Keratinocyte (primary cell): Measurements from ENCODE around the gene FLNA. TPM values are rescaled to one million over a fixed set of nuclear protein-coding genes. Genes with fewer than 3 reads are reported as not detected.

Experiments
- DNase-seq: peaks from one replicate; pipeline ENCODE4 v3.0.0-alpha.2; 2011; ENCODE audit warnings: low read depth, missing footprints, low spot score
- FAIRE-seq: peaks from 2 replicates; lab custom pipeline; 2011; peaks lifted over from hg19 to GRCh38; lab: Jason Lieb, UNC
- H2AFZ ChIP-seq: 2 replicates; pipeline ENCODE4 v1.6.0; 2012; ENCODE audit warnings: low read length, control low read depth, inconsistent platforms; ENCODE audit not compliant: control insufficient read depth
- H3K27ac ChIP-seq: 2 replicates; pipeline ENCODE4 v1.5.1; 2011; ENCODE audit warnings: low read length; ENCODE audit not compliant: control insufficient read depth, insufficient read depth
- H3K27me3 ChIP-seq: 3 replicates; pipeline ENCODE4 v1.6.0; 2011; ENCODE audit warnings: low read length; ENCODE audit not compliant: control insufficient read depth, insufficient read depth; ENCODE audit errors: extremely low read depth
- H3K36me3 ChIP-seq, 2 experiments: 2 replicates in 1 of 2; 3 replicates in 1 of 2; pipeline ENCODE4 v1.5.1; 2011; ENCODE audit warnings: low read length in 2 of 2, mild to moderate bottlenecking in 1 of 2; ENCODE audit not compliant: control insufficient read depth in 2 of 2, insufficient read depth in 2 of 2; ENCODE audit errors: extremely low read depth in 1 of 2
- H3K4me1 ChIP-seq: 3 replicates; pipeline ENCODE4 v1.5.1; 2011; ENCODE audit warnings: low read length; ENCODE audit not compliant: control insufficient read depth, insufficient read depth; ENCODE audit errors: extremely low read depth
- H3K4me2 ChIP-seq: 3 replicates; pipeline ENCODE4 v1.6.0; 2011; ENCODE audit warnings: low read depth, low read length; ENCODE audit not compliant: control insufficient read depth, insufficient read depth; ENCODE audit errors: extremely low read depth
- H3K4me3 ChIP-seq, 3 experiments: fragments of 200-600 bp in 1 of 3; sonication (generic) in 1 of 3; 2 replicates in 2 of 3; 3 replicates in 1 of 3; pipeline ENCODE4 v1.5.1; 2011 to 2016; ENCODE audit warnings: low read length in 3 of 3, mild to moderate bottlenecking in 3 of 3, control low read depth in 2 of 3, inconsistent platforms in 1 of 3, low read depth in 1 of 3, mixed read lengths in 1 of 3, mixed run types in 1 of 3, moderate library complexity in 1 of 3; ENCODE audit not compliant: control insufficient read depth in 2 of 3, insufficient read depth in 2 of 3; ENCODE audit errors: extremely low read depth in 1 of 3
- H3K79me2 ChIP-seq: 2 replicates; pipeline ENCODE4 v1.6.0; 2012; ENCODE audit warnings: low read length; ENCODE audit not compliant: control insufficient read depth, insufficient read depth
- H3K9ac ChIP-seq: 3 replicates; pipeline ENCODE4 v1.6.0; 2011; ENCODE audit warnings: low read length; ENCODE audit not compliant: control insufficient read depth, insufficient read depth; ENCODE audit errors: extremely low read depth
- H3K9me1 ChIP-seq: 3 replicates; pipeline ENCODE4 v1.6.0; 2011; ENCODE audit warnings: low read length; ENCODE audit not compliant: control insufficient read depth, insufficient read depth; ENCODE audit errors: extremely low read depth
- H3K9me3 ChIP-seq: 2 replicates; pipeline ENCODE4 v1.5.1; 2012; ENCODE audit warnings: low read depth, low read length; ENCODE audit not compliant: control insufficient read depth
- H4K20me1 ChIP-seq: 3 replicates; pipeline ENCODE4 v1.6.0; 2011; ENCODE audit warnings: low read length; ENCODE audit not compliant: control insufficient read depth, insufficient read depth; ENCODE audit errors: extremely low read depth
- EZH2 ChIP-seq: IDR thresholded peaks from one replicate; pipeline ENCODE4 v1.6.1; 2012; ENCODE audit warnings: inconsistent platforms, mild to moderate bottlenecking, low read length, moderate library complexity
- dilution Hi-C: fragments of 300-500 bp; cut with MboI; formaldehyde crosslinking; loops from one replicate; pipeline ENCODE4 v1.7.0; 2020; ENCODE audit warnings: low sequenced_read_pairs; ENCODE audit not compliant: extremely low pct_ligation_motif_present
- polyA plus RNA-seq, 5 experiments: library from polyadenylated mRNA; depleted of rRNA in 3 of 5; stranded (reverse) in 3 of 5; stranded (forward) in 1 of 5; unstranded in 1 of 5; fragments of >200 nt; gene quantifications; 1 replicate in 1 of 5; 2 replicates in 3 of 5; 3 replicates in 1 of 5; pipeline versions ENCODE4 v1.2.1 to v1.2.3, GENCODE V29; 2011 to 2012; ENCODE audit warnings: missing spikeins in 2 of 5, low read depth in 1 of 5, low replicate concordance in 1 of 5
- TF ChIP-seq, protein P1 (sequence below), 3 experiments: IDR thresholded peaks in 1 of 3; conservative IDR thresholded peaks in 1 of 3; optimal IDR thresholded peaks in 1 of 3; 2 replicates in 2 of 3; 3 replicates in 1 of 3; pipeline versions ENCODE3 to v1.5.1; 2011; ENCODE audit warnings: low read length in 3 of 3, mild to moderate bottlenecking in 3 of 3, moderate library complexity in 2 of 3, control low read depth in 1 of 3, inconsistent platforms in 1 of 3; ENCODE audit not compliant: insufficient read depth in 2 of 3; ENCODE audit errors: extremely low read depth in 1 of 3

Gene FLNA
- polyA plus RNA-seq, 1 donor (not counting 4 experiments of a cell fraction or from before 2014, with no cell fraction given): 245 TPM

DNA sequence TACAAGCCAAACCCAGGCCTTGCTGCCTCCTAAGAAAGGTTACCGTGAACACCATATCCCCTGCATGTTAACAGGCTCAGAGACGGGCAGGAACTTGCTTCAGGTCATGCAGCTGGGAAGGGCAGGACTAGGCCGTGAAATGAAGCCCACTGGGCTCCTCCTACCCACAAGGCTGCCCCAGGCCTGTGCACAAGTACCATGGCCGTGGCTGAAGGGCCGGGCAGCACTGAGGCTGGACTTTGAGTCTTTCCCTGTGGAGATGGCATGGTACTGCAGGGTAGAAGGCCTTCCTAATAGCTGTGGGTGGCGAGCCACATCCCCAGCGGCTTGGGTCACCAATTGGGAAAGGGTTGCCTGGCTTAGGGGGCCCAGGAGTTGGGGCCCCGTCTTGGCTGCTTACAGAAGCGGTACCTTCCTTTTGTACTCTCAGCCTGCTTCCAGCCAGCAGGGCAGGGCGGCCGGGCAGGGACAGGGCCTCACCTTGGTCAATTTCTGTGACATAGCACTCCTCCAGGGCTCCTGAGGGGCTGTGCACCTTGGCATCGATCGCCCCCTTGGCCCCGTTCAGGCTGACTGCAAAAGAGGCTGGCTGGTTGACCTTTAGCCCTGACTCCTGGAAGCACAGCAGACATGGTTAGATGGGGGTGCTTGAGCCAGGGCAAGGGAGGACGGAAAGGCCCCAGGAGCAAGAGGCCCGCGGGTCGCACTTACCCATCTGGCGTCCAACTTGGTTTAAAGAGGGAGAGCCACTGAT lies 23.8 kb downstream of the FLNA start:
- H3K79me2 ChIP-seq: peaks cover 2% of the 10 kb centered on the region
- H2AFZ ChIP-seq: no peak overlapping the region
- no peaks in the 10 kb centered on the region for H3K27me3 ChIP-seq
- no peak for DNase-seq
- H3K9ac ChIP-seq: no peak overlapping the region
- H3K27ac ChIP-seq: no peak overlapping the region
- no peaks in the 10 kb centered on the region for H3K4me1 ChIP-seq
- peaks cover 20 to 27% of the 10 kb centered on the region in 2 experiments for H3K36me3 ChIP-seq
- TF ChIP-seq, protein P1, sequence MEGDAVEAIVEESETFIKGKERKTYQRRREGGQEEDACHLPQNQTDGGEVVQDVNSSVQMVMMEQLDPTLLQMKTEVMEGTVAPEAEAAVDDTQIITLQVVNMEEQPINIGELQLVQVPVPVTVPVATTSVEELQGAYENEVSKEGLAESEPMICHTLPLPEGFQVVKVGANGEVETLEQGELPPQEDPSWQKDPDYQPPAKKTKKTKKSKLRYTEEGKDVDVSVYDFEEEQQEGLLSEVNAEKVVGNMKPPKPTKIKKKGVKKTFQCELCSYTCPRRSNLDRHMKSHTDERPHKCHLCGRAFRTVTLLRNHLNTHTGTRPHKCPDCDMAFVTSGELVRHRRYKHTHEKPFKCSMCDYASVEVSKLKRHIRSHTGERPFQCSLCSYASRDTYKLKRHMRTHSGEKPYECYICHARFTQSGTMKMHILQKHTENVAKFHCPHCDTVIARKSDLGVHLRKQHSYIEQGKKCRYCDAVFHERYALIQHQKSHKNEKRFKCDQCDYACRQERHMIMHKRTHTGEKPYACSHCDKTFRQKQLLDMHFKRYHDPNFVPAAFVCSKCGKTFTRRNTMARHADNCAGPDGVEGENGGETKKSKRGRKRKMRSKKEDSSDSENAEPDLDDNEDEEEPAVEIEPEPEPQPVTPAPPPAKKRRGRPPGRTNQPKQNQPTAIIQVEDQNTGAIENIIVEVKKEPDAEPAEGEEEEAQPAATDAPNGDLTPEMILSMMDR (optimal IDR thresholded peaks at IDR 0.05 in 1 of 3, IDR thresholded peaks at IDR 0.05 in 1 of 3, conservative IDR thresholded peaks at IDR 0.05 in 1 of 3; ENCODE audit: extremely low read depth in 1 of 3, insufficient read depth in 2 of 3, low read length in 3 of 3): no peak
- no peak for TF ChIP-seq EZH2
- H3K9me3 ChIP-seq: peaks cover 3% of the 10 kb centered on the region
- FAIRE-seq: no peak
- no peak overlapping the region for H3K4me3 ChIP-seq
- dilution Hi-C loops: no loop called here
- H3K4me2 ChIP-seq: no peak overlapping the region
- H4K20me1 ChIP-seq: peaks cover 31% of the 10 kb centered on the region
- no peaks in the 10 kb centered on the region for H3K9me1 ChIP-seq

DNA sequence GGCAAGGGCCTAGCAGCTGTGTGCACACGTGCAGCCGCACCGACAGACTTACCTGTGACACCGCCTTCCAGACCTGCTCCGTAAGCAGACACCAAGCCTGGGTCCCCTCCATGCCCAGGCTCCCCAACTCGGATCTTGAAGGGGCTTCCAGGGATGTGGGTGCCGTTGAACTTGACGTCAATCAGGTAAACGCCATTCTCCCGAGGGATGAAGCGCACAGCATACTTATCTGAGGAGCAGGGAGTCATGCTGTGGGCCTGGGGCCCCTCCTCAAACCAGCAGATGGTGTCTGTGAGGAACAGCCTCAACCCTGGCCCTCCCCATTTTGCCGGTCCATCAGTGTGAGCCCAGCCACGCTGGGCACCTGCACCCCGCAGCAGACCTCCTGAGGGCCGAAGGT lies 24.5 kb downstream of the FLNA start:
- H3K4me1 ChIP-seq: no peaks in the 10 kb centered on the region
- TF ChIP-seq, protein P1 (optimal IDR thresholded peaks at IDR 0.05 in 1 of 3, IDR thresholded peaks at IDR 0.05 in 1 of 3, conservative IDR thresholded peaks at IDR 0.05 in 1 of 3; ENCODE audit: extremely low read depth in 1 of 3, insufficient read depth in 2 of 3, low read length in 3 of 3): no peak
- peaks cover 3% of the 10 kb centered on the region for H3K9me3 ChIP-seq
- peaks cover 31% of the 10 kb centered on the region for H4K20me1 ChIP-seq
- no peak overlapping the region for H2AFZ ChIP-seq
- no peaks in the 10 kb centered on the region for H3K27me3 ChIP-seq
- no peaks in the 10 kb centered on the region for H3K79me2 ChIP-seq
- no peak for DNase-seq
- no peak overlapping the region for H3K4me3 ChIP-seq
- no peaks in the 10 kb centered on the region for H3K9me1 ChIP-seq
- no peak overlapping the region for H3K9ac ChIP-seq
- H3K4me2 ChIP-seq: no peak overlapping the region
- H3K27ac ChIP-seq: no peak overlapping the region
- FAIRE-seq: no peak
- H3K36me3 ChIP-seq: peaks cover 20 to 21% of the 10 kb centered on the region in 2 experiments
- dilution Hi-C loops: no loop called here
